HK-2 (cell line): ENCODE measurements around the gene INSYN2B.
"Not testable (repeated sequence)": the region's sequence is repeated elsewhere in the genome, so short reads cannot be mapped to it uniquely, and the experiment has no call there.

ENCODE experiments used
- DNase-seq: peaks from one replicate; pipeline ENCODE4 v3.0.0-alpha.2; 2018; ENCODE audit not compliant: unreplicated experiment

INSYN2B gene

DNA sequence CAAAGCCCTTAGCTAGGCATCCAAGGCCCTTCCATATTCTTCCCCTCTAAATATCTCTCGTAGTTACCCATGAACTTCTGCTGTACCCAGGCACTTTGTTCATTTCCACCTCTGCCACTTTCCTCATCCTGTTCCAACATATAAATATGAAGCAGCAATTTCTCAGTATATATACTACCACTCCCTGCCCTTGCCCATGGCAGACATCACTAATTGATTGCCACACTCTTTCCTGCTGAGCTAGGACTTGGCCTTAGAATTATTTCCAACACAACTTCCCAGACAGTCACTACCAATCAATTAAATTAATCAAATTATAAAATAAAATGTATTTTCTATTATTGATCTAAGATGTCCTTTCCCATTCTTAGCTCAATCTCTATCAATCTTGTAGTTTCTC lies 8.5 kb downstream of the INSYN2B start:
- no peak for DNase-seq

DNA sequence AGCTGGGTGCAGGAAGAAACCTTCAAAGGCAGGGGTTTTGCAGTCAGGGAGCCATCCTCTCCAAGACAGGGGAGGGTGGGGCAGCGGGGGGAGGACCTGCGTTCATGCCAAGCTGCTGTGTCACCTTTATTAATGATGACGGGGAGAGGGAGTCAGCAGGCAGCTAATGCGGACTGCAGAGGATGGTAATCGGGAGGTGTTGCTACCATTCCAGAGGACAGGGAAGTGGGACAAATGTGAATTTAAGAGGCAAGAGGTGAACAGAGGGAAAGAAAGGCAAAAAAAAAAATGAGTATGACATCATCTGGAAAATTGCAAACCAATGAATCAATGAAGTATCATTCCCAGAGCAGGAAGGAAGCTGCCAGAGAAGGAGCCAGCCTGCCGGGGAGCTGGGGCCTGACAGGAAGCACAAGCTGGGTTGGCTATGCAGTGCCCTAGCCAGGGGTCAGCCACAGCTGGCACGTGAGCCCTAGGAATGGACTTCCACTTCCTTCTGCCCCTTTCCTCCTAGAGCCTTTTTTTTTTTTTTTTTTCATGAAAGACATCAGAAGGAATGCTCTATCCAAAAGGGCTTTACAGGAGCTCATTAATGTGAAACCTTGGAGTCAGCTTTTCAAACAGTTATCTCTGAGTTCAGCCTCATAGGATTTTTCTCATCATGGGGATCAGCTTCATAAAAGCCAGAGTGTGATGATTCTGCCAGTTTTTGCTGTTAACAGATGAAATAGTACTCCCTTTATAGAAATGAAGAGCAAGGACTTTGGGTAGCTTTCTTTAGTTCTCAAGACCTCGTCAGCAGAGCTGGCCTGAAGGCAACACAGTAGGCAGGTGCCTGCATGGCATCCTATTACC lies 9.2 kb downstream of the INSYN2B start:
- DNase-seq = peak; percentile 40

DNA sequence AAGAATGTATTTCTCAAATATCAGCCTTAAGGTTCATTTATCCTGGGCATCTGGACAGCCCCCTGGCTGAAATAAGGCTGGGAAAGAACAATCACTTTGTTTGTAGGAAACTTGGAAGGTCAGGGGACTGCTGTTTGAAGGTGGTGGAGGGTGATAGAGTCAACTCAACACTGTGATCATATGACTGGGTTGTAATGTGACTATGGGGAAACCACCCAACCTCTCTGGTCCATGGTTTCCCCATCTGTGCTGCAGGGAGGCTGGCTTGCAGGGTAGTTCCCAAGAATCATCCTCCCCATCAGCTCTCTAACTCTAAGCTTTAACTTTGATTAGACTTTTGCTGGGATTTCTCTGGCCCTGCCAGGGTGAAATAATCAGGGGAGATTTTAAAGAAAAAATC lies 10.0 kb downstream of the INSYN2B start:
- no peak for DNase-seq

DNA sequence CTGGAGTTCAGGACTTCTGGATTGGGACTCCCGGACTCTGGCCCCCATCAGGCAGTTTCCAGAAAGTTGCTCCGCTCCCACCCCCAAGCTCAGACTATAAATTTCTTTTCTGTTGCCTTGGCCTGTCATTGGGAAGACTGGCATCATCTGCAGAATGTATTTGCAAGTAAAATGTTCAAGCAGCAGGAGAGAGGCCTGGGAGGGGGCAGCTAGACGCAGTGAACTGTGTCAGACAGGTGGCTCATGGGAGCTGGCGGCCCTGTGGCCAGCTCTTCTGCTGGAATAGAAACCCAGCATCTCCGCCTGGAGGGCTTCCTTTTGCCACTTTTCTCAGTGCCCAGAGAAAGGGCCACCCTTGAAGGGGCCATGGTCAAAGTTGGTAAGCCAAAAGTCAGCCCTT lies 16.0 kb downstream of the INSYN2B start:
- DNase-seq = no peak

DNA sequence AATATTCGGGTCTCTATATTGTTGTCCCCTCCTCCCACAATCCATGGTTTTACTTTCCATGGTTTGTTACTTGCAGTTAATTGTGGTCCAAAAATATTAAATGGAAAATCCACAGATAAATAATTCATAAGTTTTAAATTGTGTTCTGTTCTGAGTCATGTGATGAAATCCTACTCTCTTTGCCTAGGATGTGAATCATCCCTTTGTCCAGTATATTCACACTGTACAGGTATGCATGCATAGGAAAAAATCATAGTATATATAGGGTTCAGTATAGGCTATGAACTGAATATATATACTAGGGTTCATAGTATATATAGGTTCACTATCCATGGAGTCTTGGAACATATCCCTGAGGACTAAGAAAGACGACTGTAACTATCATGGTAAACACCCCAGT lies 19.6 kb downstream of the INSYN2B start:
- DNase-seq = no peak

DNA sequence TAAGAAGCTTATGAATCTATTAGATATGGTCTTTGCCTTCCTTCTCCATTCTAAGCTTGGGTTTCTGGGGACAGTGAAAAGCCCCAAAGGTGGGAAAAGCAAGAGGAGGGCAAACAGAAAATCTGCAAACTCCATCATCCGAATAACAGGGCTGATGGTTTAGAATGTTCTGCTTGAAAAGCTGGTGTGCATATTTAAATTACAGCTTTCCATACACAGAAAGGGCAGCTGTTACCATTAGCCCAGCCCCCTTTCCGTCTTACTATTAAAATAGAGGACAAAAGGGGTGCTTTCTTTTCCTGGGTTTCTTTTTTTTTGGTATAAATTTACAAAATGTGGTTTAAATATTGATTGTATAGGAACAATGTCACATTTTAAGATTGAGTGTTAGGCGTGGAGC lies 22.0 kb downstream of the INSYN2B start:
- no peak for DNase-seq

DNA sequence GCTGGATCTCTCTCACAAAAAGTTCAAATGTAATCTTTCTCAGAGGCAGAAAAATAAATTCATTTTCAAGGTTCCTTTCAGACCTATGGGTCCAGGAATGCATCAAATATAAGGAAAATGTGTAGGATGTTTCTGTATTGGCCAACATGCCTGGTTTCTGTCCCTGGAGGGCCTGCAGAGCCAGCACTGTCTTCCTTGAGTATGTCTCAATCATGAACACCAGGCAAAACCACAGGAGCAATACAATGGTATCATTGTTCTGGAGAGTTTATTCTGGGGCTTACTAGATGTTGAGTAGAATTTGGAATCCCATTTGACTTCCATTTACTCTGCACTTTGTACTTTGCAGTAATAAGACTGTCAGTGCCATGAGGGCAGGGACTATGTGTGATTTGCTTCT lies 23.5 kb downstream of the INSYN2B start:
- DNase-seq = no peak

DNA sequence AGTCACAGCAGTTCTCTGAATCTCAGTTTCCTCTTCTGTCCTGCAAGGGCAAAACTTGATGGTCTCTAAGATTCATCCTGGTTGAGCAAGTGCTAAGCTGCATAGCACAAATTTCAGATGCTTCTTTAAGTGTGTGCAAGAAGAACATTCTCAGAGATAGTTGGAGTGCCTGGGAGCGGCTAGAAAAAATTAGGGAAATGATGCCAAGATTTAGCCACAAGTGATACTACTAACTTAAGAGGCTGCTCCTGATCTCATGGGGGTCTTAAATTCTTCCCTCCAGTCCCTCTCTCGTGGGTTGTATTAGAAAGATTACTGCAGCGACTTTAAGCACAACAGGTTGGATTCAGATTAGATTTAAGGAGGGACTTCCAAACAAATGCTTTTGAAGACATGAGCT lies 24.2 kb downstream of the INSYN2B start:
- DNase-seq = no peak

DNA sequence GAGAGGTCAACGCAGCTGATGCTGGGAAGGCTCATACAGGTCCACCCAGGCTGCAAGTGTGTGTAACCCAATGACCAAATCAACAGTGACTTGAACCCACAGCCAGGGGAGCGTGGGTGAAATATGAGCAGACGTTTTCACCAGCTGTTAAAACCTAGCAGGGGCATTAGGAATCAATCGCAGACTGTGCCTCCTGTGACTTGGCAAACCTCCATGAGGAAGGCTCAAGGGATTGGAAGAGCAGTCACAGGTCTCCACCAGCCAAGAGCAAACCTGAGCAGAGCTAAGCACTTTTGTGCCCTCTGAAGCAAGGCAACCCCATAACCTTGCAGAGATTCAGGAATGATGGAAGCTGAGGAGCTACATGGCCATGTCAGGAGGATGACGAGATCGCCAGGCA lies 25.5 kb downstream of the INSYN2B start:
- DNase-seq = no peak

DNA sequence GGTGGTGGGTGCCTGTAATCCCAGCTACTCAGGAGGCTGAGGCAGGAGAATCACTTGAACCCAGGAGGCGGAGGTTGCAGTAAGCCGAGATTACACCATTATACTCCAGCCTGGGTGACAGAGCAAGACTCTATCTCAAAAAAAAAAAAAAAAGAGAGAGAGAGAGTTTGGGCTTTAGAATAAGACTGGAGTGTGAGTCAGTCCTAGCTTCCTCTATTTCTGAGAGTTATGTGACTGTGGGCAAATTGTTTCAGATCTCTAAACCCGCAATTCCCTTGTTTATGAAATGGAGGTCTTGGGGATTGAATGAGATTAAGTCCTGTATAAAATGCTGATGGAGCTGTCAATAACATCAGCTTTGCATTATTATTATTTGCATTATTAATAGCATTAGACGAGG lies 27.1 kb downstream of the INSYN2B start:
- DNase-seq = not testable (repeated sequence)

DNA sequence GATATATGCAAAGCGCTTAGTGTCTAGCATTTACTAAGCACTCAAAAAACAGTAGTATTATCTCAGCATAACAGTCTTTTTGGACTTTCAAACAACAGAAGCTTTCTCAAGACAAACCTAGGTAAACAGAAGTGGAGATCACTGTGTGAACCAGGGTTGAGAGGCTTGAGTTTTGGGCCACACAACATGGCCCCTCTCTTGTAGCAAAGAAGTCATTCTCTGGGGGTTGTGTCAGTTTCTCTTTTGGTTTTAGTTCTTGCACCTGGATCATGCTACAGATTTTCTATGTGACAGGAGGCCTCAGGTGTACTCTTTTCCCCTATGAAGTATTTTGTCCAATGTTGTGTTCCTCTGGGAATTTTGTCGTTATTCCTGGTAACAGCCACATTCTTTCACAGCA lies 30.0 kb downstream of the INSYN2B start:
- DNase-seq = no peak

DNA sequence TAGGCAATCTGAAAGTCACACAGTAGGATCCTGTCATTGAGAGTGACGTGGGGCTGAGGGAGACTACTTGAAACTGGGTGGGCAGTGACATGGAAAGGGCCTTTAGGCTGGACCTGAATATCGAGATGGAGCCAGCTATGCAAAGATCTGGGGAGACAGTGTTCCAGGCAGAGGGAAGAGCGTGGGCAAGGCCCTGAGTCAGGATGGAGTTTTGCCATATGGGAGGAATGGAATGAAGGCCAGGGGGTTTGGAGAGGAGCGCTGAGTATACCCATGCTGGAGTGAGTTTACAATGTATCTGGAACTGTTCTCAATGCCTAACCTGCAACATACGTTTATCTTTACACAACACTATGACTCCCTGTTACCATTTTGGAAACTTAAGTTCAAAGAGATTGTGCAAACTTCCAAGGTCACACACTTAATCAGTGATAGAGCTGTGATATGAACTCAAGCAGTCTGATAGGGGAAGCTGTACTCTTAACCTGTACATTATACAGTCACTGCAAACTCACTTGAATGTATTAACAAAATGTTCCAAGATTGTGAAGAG lies 33.5 kb downstream of the INSYN2B start:
- DNase-seq = no peak

DNA sequence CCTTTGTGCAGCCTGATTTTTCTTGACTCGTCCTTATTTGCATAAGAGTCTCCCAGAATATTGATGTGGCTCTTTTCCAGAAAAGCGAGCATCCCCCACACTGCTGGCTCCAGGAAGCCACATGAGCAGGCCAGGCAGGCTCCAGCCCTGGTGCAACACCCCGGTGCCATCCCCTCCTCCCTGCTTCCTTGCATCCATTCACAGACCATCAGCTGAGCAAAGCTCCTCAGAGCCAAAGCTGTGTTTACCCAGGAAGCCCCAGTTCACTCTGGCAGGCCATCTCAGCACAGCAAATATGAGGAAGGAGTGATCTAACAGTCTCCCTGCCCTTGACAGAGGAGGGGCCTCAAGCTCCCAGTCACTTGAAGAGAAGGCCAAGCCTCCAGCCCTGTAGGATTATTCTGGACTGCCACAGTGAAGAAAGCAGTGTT lies 34.4 kb downstream of the INSYN2B start:
- DNase-seq = no peak

DNA sequence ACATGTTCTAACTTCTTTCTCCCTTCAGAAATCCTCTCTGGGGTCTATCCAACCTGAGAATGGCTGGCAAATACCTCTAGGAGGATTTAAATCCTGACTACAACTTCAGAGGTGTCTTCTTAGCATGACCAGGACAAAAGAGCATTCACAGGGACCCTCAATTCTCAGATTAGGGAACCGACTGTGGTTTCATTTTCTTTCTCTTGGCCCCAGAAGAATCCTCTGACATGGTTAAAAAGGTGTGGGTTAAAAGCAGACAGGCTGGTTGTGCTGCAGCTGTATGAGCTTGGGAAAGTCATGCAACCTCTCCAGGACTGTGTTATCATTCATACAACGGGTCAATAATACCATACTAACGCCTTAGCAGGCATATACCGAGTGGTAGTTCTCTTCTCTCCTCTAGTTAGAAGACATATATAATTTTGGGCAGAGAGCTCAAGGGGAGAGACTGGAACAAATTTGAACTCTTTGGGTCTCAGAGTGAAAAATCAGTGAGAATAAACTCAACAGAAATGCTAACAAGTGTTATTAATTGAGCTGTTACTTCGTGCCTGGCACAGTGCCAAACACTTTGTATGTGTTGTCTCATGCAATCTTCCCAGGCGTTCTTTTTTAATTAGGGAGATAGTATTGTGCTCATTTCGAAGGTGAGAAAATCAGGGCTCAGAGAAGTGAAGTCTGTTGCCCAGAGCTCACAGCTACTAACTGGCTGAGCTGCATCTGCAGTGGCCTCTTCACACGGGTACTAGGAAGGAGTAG lies 35.2 kb downstream of the INSYN2B start:
- no peak for DNase-seq

DNA sequence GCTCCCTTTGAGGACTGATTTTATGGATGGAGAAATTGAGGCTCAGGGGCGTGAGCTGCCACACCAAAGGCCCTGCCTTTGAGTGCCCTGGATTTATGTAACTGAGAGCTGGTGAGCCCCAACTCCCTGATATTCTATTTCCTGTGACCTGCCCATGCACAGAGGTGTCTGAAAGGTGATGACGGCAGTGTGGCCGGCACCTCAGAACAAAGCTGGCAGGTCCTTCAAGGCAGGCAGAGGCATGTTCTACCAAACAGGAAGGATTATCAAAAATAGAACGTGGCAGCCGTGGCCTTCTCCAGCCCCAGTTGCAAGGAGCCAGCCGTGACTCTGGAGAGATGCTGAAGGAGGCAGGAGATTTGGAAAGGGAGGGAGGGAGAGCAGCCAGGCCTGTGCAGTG lies 36.2 kb downstream of the INSYN2B start:
- DNase-seq = no peak

DNA sequence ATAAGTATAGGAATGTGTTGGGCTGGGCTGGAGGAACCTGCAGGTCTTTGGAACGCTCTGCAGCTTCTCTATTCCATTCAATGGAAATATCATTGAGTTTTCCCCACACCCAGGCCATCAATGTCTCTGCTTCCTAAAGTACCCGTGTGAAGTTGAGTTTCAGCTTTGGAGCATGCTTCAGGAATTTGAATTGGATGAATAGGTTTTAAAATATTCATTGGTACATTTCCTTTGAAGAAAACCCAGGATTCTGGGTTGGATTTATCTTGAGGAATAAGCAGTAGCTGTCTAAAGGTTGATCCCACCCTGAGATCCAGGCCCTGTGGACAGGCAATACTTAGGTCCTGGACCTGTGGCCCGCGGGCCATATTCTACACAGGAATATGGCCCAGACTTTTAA lies 37.3 kb downstream of the INSYN2B start:
- no peak for DNase-seq

DNA sequence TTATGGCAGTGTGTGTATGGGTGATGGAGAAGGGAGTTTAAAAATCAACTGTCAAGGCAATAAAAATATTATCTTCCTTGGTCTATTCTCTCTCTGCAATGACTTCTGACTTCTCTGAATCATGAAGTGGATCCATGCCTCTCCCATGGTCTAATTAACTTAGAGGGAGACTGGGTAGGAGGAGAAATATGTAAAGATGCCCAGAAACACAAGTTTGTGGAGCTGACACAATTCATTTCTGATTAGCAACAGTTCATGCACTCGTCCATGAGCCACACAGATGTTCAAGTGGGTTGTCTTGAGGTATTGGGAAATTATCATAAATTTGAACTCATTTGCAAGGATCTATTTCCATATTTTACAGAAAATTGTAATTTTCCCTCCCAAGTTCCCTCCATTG lies 38.1 kb downstream of the INSYN2B start:
- DNase-seq = no peak

DNA sequence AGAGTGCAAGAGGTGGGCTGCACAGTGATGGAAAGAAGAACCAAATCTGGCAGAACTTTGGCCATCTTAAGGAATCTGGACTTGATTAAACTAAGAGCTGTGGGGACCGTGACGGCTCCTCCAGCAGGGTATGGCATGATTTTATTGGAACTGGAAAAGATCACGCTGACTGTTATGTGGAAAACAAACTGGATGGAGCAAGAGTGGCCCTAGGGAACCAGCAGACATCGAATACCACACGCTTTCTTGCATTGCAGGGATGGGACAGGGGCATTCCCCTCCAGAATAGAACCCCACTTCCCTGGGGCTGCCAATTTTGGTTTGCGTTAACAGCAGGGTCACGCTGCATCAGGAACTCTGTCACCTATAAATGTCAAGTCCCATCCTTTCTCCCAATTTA lies 38.8 kb downstream of the INSYN2B start:
- no peak for DNase-seq

DNA sequence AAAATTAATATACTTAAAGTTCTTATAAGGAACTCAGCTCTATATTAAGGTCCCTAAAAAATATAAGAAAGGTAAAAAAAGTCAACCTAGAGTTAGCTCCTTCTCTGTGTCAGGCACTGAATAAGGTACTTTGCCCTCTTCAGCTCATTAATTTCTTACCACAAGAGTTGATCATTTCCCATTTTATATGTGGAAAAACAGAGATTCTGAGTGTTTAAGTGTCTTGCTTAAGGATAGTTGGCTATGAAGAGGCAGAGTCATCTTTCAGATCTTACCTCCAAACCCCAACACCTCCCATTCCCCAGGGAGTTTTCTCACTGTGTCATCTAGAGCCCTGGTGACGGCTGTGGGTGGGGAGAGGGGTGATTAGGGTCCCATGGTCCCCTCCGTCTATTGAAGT lies 40.6 kb downstream of the INSYN2B start:
- DNase-seq = no peak

DNA sequence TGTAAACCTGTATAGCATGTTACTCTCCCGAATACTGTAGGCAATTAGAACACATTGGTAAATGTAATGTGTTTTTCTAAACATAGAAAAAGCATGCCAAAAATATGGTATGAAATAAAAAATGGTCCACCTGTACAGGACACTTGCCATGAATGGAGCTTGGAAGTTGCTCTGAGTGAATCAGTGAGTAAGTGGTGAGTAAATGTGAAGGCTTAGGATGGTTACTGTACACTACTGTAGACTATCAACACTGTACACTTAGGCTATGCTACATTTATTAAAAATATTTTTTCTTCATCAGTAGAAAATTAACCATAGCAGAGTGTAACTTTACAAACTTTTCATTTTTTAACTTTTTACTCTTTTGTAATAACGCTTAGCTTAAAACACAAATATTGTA lies 41.9 kb downstream of the INSYN2B start:
- no peak for DNase-seq

DNA sequence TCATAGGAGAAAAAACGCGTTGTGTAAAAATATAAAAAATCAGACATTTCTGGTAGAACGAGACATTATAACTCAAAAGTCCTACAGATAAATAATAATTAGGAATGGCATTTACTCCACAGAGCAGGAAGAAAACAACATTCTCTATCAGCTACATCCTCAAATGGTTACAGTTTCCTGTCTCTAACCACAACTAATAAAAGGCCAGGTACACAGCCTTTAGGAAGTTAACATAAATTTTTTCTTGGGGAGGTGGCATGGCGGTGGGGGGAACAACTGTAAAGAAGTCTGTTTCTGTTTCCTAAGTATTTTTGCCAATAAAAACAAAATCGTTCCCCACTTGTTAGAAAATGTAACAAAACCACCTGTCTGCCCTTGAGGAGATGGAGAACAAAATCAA lies 44.5 kb downstream of the INSYN2B start:
- DNase-seq = no peak

DNA sequence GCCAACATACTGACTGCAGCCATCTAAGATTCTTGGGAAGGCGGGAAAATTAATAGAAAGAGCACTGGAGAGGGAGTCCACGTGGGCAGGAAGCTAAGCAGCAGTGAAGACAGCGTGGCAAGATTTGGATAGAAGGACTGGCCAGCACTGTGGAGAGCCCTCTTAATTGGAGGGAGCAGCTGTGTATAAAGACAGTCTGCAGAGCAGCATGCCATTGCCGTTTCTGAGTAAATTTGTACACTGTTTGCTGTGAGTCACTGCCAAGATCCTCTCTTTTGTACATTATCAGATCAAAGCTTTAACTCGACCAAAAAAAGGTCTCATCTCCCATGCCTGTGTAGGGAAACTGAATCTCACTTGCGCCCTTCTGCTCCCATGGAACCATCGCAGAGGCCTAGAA lies 45.3 kb downstream of the INSYN2B start:
- no peak for DNase-seq

DNA sequence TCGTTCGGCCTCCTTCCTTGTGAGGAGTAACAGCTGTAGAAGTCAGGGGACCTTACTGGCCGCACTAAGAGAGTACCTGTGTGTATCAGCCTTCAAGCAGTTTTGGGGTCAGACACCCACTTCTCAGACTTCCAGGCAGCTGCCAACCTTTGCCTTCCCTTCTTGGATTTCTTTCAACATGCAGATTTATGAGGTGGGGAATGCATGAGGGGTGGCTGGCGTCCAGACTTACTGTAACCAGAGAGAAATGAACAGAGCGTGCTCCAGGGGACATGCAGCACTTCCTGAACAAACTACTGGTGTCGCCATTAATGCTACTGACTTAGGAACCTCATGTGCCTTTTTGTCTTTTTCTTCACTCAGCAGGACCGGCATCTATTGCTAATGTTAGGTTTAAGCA lies 46.7 kb downstream of the INSYN2B start:
- DNase-seq = no peak
